ENCODE data around the gene IRF2.

The IRF2 gene

DNA sequence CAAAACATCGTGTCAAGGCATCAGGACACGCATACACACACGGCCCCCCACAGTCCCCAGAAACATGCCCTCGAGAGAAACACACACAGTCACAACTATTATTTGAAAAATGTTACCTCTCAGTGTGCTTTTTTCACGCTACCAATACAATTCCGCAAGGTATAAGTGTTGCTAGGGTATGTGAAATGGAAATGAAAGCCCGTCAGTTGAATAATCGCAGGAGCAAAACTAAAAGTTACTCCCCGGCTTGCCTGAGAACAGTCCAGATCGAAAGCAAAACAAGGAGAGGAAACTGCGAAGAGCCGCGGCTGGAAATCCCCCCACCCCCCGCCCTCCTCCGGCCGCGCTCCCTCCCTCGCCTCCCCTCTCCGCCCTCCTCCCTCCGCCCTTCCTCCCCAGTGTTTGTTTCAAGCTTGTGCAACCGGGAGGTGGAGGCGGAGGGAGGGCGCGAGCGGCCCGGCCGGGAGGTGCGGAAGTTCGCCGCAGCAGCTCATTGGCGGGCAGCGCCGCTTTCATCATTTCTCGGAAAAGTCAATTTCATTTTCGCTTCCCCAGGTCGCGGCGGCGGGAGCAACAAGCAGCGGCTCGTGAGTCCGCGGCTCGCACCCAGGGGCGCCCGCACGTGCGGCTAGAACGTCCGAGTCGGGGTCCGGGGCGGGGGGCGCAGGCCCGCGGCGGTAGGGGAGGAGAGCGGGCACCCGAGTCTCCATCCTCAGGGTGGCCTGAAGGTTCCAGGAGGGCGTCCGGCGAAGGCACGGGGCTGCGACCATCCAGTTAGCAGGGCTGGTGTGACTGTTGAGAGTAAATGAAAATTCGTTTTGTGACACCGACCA is at the start of gene IRF2:
TSS of gene IRF2 (minus strand) at position 288 of the 833 bp plus-strand sequence. CDS start 45,486 bp downstream, outside the sequence.
- peak; percentile 60 for DNase-seq (ENCODE audit: low spot score)

DNA sequence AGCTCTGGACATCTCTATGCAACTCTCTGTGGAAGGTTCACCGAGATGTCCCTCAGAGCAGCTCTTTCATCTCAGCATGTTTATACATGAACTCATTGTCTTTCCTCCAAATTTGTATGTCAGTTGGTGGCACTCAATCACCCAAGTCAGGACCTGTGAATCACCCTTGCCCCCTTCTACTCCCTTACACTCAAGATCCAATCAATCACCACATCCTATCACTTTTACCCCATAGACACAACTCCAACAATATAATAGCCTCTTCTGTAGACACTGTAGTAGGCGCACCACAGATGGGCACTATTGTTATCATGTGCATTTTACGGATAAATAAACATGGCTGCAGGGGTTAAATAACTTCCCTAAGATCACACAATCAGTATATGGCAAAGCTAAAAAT is 41.3 kb upstream of the IRF2 start:
- no peak for DNase-seq (ENCODE audit: low spot score)

DNA sequence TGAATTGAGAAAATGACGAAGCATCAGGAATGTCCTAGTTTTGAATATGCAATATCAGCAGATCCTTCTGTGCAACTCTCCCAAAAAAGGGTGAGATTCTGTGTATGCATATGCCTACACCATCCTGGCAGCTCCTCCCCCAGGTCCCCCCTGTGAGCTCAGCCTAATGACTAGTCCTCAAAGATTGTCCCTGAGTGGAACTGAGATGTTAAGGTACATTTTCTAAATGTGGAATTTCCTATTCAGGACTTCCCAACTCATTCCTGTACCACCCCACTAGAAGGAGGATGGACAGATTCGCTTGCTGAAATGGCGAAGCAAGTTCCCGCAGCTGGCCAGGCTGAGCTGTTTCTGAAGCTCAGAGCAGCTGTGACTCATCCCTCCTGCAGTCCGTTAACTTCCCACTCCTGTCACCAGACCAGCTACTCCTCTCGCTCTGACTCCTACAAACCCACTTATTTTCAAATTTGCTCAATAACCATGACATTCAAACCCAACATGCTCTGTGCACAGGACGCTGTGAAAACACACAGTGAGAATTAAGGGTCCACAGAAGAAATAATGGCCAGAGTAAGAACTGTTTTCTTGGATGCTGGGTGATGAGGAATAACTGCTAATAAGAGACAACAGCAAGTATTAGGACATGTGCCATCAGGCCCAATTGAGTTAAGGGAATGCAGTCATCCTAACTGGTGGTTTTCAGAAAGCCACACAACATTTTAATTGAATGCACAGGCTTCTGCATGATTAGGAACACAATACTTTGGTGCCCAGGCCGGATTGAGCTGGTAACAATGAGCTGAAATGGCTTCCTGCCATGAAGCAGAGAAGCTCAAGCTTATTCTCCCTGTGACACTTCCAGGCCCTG is 40.0 kb upstream of the IRF2 start:
- no peak for DNase-seq (ENCODE audit: low spot score)

DNA sequence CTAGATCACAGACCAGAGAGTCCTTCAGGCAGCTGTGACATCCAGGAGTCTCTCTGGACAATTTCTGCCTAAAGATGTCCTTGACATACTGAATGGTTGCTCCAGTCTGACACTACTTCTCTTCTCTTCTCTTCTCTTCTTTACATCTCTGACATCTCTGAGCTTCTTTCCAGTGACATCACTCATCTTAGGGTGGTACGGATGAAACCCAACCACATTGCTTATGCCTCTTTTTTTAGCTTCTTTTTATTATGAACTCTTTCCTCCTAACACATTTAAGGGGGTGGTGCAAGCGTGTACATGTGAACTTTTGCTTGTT is 39.4 kb upstream of the IRF2 start:
- no peak for DNase-seq (ENCODE audit: low spot score)

DNA sequence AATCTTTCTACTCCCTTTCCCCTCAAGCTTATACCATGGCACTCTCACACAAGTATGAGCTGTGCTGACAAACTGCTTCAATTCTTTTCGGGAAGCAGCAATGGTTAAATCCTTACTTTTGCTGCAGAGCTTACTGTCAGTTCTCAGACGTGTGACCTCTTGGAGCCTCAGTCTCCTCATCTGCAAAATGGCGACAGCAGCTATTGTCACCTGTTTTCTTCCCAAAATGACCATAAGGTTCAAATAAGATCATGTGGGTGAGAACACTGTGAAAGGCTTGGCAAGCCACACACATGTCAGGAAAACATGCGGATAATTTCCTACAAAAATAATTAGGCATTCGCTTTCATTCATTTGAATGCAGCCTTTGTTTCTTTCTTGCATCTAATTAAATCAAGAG is 36.8 kb upstream of the IRF2 start:
- no peak for DNase-seq (ENCODE audit: low spot score)

DNA sequence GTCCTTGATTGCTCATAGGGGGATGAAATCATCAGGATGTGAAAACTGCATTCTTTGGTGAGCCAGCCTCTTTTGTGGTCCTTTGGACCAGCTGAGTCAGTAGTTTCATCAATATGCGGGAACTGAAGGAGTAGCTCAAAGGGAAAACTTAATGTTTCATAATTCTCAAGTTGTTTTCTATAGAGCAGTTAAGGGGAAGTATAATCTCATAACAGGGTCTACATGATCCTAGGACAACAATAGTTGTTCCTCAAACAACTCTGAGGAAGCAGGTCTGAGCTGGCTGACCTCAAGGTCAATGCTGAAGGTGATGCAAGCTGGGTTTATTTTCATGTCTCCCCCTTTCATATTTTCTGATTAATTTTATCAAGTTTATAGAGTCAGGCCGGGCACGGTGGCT is 36.1 kb upstream of the IRF2 start:
- DNase-seq (ENCODE audit: low spot score): no peak

DNA sequence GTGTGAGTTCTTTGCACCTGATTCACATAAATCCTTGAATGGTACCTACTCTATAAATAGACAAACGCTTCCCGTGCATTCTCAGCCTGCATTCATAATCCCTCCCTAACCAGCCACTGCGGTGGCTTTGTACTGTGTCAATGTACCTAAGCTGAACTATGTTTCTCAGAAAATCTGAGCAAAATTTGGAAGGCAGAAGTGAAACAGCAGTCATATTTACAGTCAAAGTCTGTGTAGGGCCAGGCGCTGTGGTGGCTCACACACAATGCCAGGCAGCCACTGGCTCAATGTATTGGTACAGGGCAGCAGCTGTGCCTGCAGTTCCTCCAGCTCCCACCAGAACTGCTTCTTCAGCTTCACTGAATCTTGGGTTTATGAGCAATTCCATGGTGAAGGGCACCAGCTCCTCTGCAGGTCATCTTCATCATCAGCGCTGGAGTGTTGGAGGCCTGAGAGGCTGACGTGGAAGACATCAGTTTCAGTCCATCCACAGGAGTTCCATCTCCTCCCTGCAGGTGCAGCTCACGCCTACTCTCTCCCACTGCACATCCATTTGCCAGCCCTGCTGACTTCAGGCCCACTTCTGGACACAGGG is 32.3 kb upstream of the IRF2 start:
- DNase-seq (ENCODE audit: low spot score): no peak

DNA sequence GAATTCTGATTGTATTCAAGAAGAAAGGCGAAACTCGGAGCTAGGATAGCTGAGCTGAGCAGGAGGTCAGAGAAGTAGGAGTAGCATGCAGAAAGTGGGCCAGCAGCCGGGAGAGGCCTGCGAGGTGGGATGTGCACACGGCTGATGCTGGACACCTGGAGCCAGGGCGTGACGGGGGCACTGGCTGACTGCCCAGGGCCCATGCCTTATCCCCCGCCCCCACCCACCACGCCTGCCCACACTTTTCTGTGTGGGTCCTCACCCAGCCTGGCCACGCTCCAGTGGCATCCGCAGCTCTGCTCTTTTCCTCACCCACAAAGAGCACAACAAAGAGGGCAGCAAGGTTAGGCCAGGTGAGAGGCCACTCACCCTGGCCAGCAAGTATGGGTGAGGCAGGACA is 30.0 kb upstream of the IRF2 start:
- no peak for DNase-seq (ENCODE audit: low spot score)

DNA sequence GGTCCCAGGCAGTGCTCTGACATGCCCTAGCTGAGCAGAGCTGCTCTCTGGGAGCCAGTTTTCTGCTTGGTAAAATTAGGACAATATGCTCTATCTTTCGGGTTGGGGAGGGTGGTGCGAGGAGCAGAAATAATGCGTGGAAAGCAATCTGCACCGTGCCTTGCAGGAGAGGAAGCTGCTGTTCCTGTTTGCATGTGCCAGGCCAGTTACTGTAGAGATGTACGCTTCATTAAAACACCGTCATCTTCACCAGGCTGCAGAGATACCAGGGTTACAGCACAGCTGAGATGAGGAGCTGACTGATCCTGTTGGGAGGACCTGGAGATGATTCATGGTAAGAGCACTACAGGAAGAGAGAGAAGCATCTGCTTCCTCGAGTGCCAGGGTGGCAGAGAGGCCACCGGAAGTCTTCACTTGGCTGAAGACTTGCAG is 29.5 kb upstream of the IRF2 start:
- DNase-seq (ENCODE audit: low spot score): no peak

DNA sequence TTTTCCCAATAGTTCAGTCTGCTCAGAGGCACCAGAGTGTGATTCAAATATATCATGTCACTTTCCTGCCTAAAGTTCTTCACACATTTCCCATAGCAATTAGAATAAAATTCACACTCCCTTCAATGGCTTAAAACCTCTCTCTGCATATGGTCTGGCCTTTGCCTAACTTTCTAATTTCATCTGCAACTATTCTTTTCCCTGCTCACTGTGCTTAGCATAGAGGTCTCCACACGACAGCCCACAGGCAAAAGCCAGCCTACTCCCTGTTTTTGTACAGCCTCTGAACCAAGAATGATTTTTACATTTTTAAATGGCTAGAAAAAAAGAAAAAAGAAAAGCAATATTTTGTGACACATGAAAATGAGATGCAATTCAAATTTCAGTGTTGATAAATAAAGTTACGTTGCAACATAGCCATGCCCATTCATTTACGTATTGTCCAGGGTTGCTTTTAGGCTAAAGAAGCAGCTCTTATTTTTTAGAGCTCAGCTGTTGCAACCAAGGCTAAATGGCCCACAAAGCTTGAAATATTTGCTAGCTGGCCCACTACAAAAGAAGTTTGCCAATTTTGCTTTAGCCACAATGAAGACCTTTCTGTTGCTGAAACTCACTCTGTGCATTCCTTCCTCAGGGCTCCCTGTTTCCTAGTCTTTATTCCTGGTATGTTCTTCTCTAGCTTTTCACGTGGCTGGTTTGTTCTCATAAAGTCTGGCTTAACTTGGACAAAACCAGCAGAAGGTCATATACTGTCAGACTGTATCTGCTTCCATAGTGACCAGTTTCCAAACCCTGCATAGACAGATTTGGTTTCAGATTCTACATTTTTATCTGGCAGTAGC is 26.6 kb upstream of the IRF2 start:
- no peak for DNase-seq (ENCODE audit: low spot score)

DNA sequence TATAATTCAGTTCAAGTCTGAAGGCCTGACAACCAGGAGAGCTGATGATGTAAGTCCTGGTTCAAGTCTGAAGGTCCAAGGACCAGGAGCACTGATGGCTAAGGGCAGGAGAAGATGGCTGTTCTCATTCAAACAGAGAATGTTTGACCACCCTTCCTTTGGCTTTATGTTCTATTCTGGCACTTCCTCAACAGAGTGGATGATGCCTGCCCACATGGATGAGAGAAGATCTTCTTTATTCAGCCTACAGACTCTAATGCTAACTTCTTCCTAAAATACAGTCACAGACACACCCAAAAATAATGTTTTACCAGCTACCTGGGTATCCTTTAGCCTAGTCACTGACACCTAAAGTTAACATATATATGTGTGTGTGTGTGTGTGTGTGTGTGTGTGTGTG is 25.6 kb upstream of the IRF2 start:
- DNase-seq (ENCODE audit: low spot score): no peak

DNA sequence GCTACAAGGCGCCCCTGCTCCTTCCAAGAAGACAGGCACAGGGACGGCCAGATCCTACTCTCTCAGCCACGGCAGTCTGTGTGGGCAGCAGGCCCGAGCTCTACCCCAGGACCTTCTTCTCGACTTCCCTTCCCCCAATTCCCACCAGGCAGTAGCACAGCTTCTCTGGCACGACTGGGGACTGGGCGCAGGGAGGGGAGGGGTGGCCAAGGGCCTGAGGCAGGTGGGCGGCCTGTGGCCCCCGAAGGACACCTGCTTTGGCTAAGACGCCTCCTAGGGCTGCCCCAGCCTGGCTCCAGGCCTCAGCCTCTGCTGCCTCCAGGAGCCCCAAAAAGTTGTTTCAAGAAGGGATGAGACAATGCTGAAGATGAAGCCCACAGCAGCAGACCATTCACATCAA is 24.2 kb upstream of the IRF2 start:
- DNase-seq (ENCODE audit: low spot score): no peak

DNA sequence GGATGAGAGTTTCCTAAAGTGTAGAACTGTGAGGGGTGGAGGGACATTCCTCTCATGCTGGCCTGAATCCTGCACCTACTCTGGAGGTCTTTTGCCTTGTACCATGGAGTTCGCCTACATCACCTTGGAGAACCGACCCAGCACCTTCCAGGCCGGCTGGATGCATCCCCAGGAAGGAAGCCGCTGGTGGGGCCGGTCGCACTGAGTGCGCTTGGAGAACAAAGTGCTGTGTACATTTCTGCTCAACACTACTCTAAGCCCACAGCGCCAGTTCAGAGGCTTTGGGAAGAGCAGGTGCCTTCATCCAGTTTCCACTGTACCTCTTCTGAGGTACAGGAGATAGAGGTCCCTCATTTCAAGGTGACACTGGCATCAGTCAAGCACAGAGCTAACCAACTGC is 15.4 kb upstream of the IRF2 start:
- DNase-seq (ENCODE audit: low spot score): no peak

DNA sequence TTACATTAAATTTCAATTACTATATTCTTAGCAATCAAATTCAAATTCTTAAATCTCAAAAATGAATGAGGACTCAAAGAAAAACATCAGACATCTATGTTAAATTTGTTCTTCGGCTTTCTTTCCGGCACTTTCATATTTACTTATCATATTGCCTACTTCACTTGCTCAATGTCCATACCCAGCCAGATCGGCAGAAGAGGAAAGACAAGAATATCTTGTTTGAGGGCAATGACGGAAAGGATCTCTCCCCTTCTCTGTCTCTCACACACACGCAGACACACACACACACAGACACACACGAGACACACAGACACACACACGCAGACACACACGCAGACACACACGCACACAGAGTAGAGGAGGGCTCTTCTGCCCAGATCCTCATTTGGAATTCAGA is 13.2 kb upstream of the IRF2 start:
- DNase-seq (ENCODE audit: low spot score): no peak

DNA sequence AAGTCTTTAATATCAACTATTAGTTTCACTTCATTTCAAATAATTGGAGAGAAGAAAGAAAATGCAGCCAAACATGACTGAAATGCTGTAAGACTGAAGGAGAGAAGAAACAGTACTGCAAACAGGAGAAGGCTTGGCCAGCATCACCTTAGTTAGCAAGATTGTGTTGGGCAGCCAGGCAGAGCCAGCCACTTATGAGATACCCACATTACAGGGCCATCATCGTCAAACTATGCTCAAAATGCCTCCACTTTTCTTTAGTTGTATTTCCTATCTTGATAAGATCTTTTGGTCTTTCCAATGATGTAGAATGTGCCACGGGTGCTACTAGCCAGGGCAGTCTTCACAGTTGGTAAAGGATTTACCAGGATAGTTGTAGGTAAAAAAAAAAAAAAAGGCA is 10.9 kb upstream of the IRF2 start:
- DNase-seq (ENCODE audit: low spot score): no peak

DNA sequence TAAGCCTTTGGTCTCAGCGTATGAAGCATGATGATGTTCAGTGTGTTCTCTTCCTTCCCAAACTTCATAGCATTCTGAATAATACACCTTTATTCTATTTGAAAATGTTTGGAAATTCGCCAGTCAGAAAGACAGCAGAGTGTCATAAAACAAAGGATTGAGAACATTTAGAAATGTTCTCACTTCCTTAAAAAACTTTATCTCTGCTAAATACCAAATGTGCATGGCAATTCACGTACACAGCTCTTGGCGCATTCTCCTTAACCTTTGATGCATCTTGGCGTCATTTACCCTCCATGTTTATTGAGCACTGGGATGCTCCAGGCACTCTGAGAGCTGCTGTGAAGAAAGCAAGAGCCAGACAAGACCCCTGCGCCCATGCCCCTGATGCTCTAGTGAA is 7.2 kb upstream of the IRF2 start:
- no peak for DNase-seq (ENCODE audit: low spot score)

DNA sequence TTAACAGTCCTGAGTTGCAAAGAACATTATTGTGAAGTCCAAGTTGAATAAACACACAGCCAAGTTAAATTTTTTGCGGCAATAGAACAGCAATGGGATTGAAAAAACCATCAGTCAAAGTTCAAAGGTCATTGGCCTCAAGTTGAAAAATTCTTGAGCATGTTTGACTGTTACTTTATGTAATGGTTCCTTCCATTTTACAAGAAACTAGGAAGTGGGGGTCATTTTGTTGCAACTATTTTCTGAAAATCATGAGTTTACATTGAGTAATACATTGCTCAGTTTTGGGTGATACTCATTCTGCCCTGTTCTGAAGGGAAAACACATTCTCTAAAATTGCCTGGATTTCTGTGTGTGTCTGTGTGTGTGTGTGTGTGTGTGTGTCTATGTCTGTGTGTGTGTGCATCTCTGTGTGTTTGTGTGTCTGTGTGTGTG is 5.2 kb upstream of the IRF2 start:
- no peak for DNase-seq (ENCODE audit: low spot score)

DNA sequence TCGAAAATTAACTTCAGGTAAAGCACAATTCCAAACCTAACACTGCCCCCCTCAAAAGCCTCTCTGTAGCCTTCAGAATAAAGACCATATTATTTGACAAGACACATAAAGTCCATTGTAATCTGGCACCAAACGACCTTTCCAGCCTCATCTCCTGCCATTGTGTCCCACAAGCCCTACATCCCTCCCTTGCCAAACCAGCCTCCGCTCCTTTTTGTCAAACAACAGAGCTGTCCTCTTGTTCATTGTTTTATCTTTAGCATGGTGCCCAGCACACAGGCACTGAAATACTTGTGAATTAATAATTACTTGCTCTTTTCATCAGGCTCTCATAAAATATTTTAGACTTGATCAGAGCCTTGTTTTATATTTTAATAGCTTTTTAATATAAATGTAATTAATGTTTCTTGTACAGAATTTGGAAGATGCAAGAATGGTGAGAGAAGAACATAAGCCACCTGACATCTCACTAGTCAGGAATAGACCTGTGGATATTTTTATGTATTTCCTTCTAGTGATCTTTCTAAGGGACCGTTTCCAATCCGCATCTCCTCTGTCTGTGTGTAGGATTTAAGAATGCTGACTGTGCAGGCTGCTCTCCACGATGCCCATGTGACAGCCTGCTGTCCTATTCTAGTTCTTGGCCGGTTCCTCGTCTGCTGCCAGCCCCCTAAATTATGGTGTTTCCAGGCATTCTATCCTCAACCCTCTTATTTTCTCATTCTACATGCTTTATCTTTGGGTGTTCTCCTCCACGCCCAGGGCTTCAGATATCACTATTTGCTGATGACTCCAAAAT is 3.0 kb upstream of the IRF2 start:
- no peak for DNase-seq (ENCODE audit: low spot score)

DNA sequence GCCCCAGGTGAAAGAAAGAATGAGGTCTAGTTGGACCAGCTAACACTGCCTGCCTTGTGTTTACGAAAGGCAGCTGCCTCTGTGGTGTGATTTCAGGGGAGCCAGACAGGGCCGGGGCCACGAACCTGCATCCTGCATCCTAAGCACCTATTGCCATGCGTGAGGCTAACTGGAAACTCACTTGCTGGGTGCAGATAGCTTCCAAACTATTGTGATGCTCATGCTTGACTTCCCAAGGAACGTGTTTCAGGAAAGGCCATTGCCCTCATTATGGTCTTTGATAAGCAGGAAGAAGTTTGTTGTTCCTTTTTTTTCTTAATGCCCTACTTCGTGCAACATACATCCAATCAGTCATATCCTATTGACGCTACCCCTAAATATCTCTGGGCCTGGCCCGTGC is 2.3 kb upstream of the IRF2 start:
- DNase-seq (ENCODE audit: low spot score): no peak

DNA sequence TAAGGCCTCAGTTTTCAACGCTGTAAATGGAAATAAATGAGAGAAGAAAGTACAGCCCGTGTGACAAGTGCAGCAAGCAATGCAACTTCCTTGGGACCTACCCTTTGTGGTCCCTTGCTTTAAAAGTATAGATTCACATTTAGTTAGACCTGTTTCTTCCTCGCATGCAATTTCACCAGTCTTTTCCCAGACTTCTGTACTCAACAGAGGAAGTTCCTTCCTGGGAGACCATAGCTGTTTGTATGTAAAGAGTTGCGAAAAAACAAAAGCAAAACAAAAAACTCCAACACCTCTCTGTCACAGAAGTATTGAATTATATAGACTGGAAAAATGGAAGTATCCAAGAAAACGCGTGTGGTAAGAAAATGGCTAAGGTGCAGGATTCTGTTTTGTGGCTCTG is 1.1 kb upstream of the IRF2 start:
- DNase-seq (ENCODE audit: low spot score): no peak

DNA sequence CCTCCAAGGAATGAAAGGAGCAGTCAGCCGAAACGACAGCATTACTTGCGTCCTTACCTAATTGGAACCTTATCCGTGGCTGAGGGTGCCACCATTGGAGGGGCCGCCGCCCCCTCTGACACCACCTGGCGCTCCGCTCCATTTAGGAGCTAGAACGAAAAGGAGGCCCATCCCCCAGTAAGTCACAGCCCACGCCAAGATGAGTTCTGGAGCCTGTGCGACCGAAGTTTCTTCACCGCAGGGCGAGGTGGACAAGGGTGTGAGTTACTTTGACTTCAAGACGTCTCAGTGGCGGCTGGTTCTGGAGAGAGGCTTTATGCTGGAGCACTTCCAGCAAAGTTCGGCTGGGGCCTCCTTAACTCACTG is 729 bp upstream of the IRF2 start:
- DNase-seq (ENCODE audit: low spot score): no peak

Data from HuH-7 (cell line).